HG03439 (cell line): ENCODE measurements around the gene SSH2.
"Not testable (repeated sequence)": the region's sequence is repeated elsewhere in the genome, so short reads cannot be mapped to it uniquely, and the experiment has no call there.

Experiments
- ATAC-seq: cut with Tn5 transposase; IDR thresholded peaks from one replicate; pipeline ENCODE4 v1.9.1; 2021; ENCODE audit warnings: mild to moderate bottlenecking, moderate library complexity; ENCODE audit not compliant: unreplicated experiment

Gene SSH2

GRCh38 chr17:29881256-29881655 lies 48.8 kb downstream of the SSH2 start:
- ATAC-seq = no peak

GRCh38 chr17:29880031-29880430 lies 50.0 kb downstream of the SSH2 start:
- no peak for ATAC-seq

- no peak for ATAC-seq
Observed at GRCh38 chr17:29874931-29875596, 55.0 kb downstream of the SSH2 start.

GRCh38 chr17:29874358-29874757 lies 55.7 kb downstream of the SSH2 start:
- not testable (repeated sequence) for ATAC-seq

- no peak for ATAC-seq
Observed at GRCh38 chr17:29873476-29873875, 56.6 kb downstream of the SSH2 start.

- ATAC-seq = no peak
Observed at GRCh38 chr17:29870836-29871465, 59.1 kb downstream of the SSH2 start.

- ATAC-seq = no peak
Observed at GRCh38 chr17:29867643-29868181, 62.3 kb downstream of the SSH2 start.

GRCh38 chr17:29866746-29867404 lies 63.2 kb downstream of the SSH2 start:
- no peak for ATAC-seq

- no peak for ATAC-seq
Observed at GRCh38 chr17:29864615-29865014, 65.4 kb downstream of the SSH2 start.

GRCh38 chr17:29864123-29864522 lies 65.9 kb downstream of the SSH2 start:
- not testable (repeated sequence) for ATAC-seq

- ATAC-seq = no peak
Observed at GRCh38 chr17:29862951-29863350, 67.1 kb downstream of the SSH2 start.

GRCh38 chr17:29862127-29862526 lies 67.9 kb downstream of the SSH2 start:
- no peak for ATAC-seq

GRCh38 chr17:29859445-29859844 lies 70.6 kb downstream of the SSH2 start:
- not testable (repeated sequence) for ATAC-seq

GRCh38 chr17:29857823-29858222 lies 72.2 kb downstream of the SSH2 start:
- no peak for ATAC-seq

- not testable (repeated sequence) for ATAC-seq
Observed at GRCh38 chr17:29857105-29857504, 72.9 kb downstream of the SSH2 start.

- no peak for ATAC-seq
Observed at GRCh38 chr17:29855686-29856085, 74.3 kb downstream of the SSH2 start.

- ATAC-seq = no peak
Observed at GRCh38 chr17:29848737-29849136, 81.3 kb downstream of the SSH2 start.

- ATAC-seq = no peak
Observed at GRCh38 chr17:29847527-29848400, 82.3 kb downstream of the SSH2 start.

- no peak for ATAC-seq
Observed at GRCh38 chr17:29847118-29847517, 82.9 kb downstream of the SSH2 start.

GRCh38 chr17:29846298-29846697 lies 83.7 kb downstream of the SSH2 start:
- no peak for ATAC-seq
